Heart left ventricle (tissue), 16 donors: Measurements from ENCODE around the gene NT5C2. TPM values are rescaled to one million over a fixed set of nuclear protein-coding genes. Genes with fewer than 3 reads are reported as not detected.
"Not testable (repeated sequence)": the region's sequence is repeated elsewhere in the genome, so short reads cannot be mapped to it uniquely, and the experiment has no call there.

Experiments
- ATAC-seq, 4 donors: fragments of 200-7000 bp; cut with Tn5 transposase; one replicate each; pipeline ENCODE4 v1.9.1; 2020 to 2022; ENCODE audit warnings: moderate library complexity in 4 of 4, mild to moderate bottlenecking in 3 of 4, moderate number of reproducible peaks in 1 of 4
- DNase-seq, 5 donors: peaks; one replicate each; pipeline ENCODE4 v3.0.0-alpha.2; 2020
- H3K27ac ChIP-seq, 12 donors: fragments of 200-600 bp; sonication (generic) in 4 of 12; one replicate each; pipeline versions ENCODE4 v1.5.0 to v1.8.0; 2016 to 2022; ENCODE audit warnings: mild to moderate bottlenecking in 2 of 12
- H3K27me3 ChIP-seq, 9 donors: fragments of 200-600 bp; sonication (generic) in 2 of 9; one replicate each; pipeline versions ENCODE4 v1.5.1 to v1.8.0; 2016 to 2022; ENCODE audit warnings: mild to moderate bottlenecking in 3 of 9
- H3K36me3 ChIP-seq, 9 donors: fragments of 200-600 bp; sonication (generic) in 2 of 9; one replicate each; pipeline versions ENCODE4 v1.5.0 to v1.8.0; 2018 to 2022; ENCODE audit warnings: mild to moderate bottlenecking in 2 of 9
- H3K4me1 ChIP-seq, 12 donors: fragments of 200-600 bp; sonication (generic) in 4 of 12; one replicate each; pipeline versions ENCODE4 v1.5.0 to v1.8.0; 2016 to 2022; ENCODE audit warnings: mild to moderate bottlenecking in 3 of 12
- H3K4me3 ChIP-seq, 12 donors: fragments of 200-600 bp; sonication (generic) in 4 of 12; one replicate each; pipeline versions ENCODE4 v1.5.0 to v1.8.0; 2017 to 2022; ENCODE audit warnings: mild to moderate bottlenecking in 9 of 12, moderate library complexity in 4 of 12
- H3K9me3 ChIP-seq, 12 donors: fragments of 200-600 bp; sonication (generic) in 4 of 12; one replicate each; pipeline versions ENCODE4 v1.5.0 to v1.8.0; 2016 to 2022; ENCODE audit warnings: mild to moderate bottlenecking in 1 of 12
- POLR2A ChIP-seq, 2 donors: fragments of 450-650 bp; IDR thresholded peaks; one replicate each; pipeline ENCODE4 v1.6.1; 2017; ENCODE audit warnings: antibody characterized with exemption in 2 of 2, mild to moderate bottlenecking in 2 of 2, moderate library complexity in 2 of 2
- WGBS, 4 donors: extraction: QIAGEN DNeasy Blood & Tissue Kit in 2 of 4; methylation state at CpG; one replicate each; pipeline versions ENCODE4 v1.1.5 to v1.1.7; 2013 to 2018; 5-methylcytosine and 5-hydroxymethylcytosine counted together
- intact Hi-C, 10 donors: fragments of 100-400 bp; cut with DNase I; formaldehyde crosslinking; loops; one replicate each; pipeline versions ENCODE4 v1.11.1 to v1.14.2; 2022
- polyA plus RNA-seq, 2 donors: library from polyadenylated mRNA; stranded (reverse); fragments of 200-250 nt; gene quantifications; one replicate each; pipeline ENCODE4 v1.2.3, GENCODE V29; 2013
- total RNA-seq, 9 donors: library from RNA; depleted of rRNA in 2 of 9; stranded (reverse); fragments of >200 nt in 2 of 9; fragmentation: NEBNext Ultra II Directional in 3 of 9; extraction: Animal tissue kit (Norgen Biotek cat#: 25700) in 3 of 9; gene quantifications; one replicate each; pipeline versions ENCODE4 v1.1.0 to v1.2.4, GENCODE V29; 2016 to 2023
- TF ChIP-seq, protein P1 (sequence below), 12 donors: fragments of 200-600 bp; sonication (generic) in 4 of 12; IDR thresholded peaks; one replicate each; pipeline versions ENCODE4 v1.5.0 to v1.8.0; 2018 to 2022; ENCODE audit warnings: antibody characterized with exemption in 12 of 12, mild to moderate bottlenecking in 5 of 12
- donor health status: ischemic (EF 13 %, LVEDD 7.1; RV severe dilation, severe dysfunction).
- donor health status: healthy with polysubstance abuse.
- donor health status: DM: no; HTN: yes; CAD: no.
- donor health status: DM: no; HTN: no; CAD: no.
- donor health status: ischemic (EF 25% LVEDD 6.9; RV normal size, moderate dysfunction).
- donor health status: ischemic (EF 25% LVEDD 5.7; RV mildly dilated, moderate dysfunction).
- donor health status: healthy.
- donor health status: DM: yes; HTN: yes; CAD: no.
- donor health status: ischemic (EF 35%, LVEDD 5.7; RV mildly dilated, moderate dysfunction).
- donor health status: nonischemic (EF 11% LVEDD 7.7; RV severe dilation, severe dysfunction).
- donor health status: DM: yes; HTN: yes; CAD: no.
- donor health status: PGD.
- donor health status: ischemic (EF 29% LVEDD 5.4; RV normal size, mild dysfunction).
- donor health status: nonischemic (EF 23%, LVEDD 6.1; RV moderate dilation, normal function).

The NT5C2 gene
- total and polyA plus RNA-seq, 11 donors, result 26.2 to 70.6 (median 43.6) TPM

DNA sequence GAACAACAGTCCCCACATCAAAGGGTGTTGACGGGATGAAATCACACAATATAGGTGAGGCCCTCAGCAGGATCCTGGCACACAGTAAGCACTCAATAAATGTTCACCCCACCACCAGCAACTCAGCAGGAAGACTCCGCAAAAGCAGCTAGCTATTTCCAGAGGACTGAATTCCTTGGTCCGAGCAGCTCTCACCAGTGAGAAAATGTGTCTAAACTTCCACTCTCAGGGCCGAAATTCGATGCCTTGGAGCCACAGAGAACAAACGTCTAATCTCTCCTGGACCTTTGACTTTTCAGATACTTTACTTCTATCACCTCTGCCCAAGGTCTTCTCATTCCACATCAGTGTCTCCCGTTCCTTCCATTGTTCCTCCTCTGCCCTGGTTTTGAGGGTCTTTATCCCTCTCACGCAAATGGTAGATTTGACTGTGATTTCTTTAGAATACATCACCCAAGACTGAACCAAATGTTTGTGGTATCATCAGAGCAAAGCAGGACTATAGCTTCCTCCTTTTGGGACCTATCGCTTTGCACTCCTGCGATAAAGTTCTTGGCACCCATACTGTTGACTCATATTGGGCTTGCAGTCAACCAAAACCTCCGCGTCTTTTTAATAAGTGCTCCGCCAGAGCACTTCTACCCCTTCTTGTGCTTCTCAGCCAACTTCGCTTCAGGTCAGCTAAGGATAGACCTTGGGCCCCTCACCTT, 903 bp upstream of the NT5C2 start:
- Histone ChIP-seq H3K4me1 (peaks cover 4 to 78% (median 45%) of the 10 kb centered on the region in 12 donors), H3K9me3 (no peaks in the 10 kb centered on the region), H3K27ac (peak overlapping the region in 11 of 12 donors; percentile 6 to 100 (median 98)), H3K36me3 (no peaks in the 10 kb centered on the region), H3K27me3 (no peaks in the 10 kb centered on the region), H3K4me3 (peak overlapping the region in 8 of 12 donors; percentile 72 to 94 (median 84))
- no peak for DNase-seq
- TF ChIP-seq POLR2A (IDR thresholded peaks at IDR 0.05), result no peak
- TF ChIP-seq, protein P1, sequence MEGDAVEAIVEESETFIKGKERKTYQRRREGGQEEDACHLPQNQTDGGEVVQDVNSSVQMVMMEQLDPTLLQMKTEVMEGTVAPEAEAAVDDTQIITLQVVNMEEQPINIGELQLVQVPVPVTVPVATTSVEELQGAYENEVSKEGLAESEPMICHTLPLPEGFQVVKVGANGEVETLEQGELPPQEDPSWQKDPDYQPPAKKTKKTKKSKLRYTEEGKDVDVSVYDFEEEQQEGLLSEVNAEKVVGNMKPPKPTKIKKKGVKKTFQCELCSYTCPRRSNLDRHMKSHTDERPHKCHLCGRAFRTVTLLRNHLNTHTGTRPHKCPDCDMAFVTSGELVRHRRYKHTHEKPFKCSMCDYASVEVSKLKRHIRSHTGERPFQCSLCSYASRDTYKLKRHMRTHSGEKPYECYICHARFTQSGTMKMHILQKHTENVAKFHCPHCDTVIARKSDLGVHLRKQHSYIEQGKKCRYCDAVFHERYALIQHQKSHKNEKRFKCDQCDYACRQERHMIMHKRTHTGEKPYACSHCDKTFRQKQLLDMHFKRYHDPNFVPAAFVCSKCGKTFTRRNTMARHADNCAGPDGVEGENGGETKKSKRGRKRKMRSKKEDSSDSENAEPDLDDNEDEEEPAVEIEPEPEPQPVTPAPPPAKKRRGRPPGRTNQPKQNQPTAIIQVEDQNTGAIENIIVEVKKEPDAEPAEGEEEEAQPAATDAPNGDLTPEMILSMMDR (IDR thresholded peaks at IDR 0.05), result no peak
- WGBS, 4 donors, result 57 to 68% (median 62%) methylated on average over 13 to 14 of the region's 14 CpGs
- intact Hi-C loops, result loop anchor here in 9 of 10 donors (2.0 to 10.0 kb wide), 12 partner anchors 33 to 275 kb away; partner anchors contain the start of gene CNNM2 (in 1 of the 9)
- peak; percentile 3 to 35 (median 16) for ATAC-seq

DNA sequence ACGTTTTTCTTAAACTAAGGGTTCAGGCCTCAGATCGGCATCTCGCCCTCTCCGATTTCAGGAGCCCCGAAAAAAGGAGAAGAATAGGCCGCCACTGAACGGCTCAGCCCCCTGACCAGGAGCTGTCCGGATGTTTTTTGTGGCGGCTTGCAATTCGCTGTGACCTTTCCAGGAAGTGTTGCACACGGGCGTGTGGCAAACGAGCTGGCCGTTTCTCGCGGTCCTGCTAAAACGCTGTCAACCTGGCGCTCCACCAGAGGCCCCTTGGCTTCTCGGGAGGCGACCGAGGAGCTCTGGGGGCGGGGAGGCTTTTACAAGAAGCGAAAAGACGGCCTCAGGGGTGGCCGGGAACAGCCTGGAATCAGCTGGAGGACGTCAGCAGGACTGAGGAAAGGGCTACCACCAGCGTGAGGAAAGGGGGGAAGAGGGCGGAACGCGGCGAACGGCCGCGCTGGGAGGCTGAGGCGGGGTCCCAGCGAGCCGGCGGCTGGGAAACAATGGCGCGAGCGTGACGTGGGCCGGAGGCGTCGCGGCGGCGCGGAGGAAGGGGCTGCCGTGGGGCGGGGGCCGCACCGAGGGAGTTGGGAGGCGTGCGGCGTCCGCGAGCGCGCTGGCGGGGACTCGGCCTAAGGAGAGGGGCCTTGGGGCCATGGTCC, 493 bp downstream of the NT5C2 start:
- intact Hi-C loops, result loop anchor here in 9 of 10 donors (2.0 to 10.0 kb wide), 12 partner anchors 34 to 274 kb away; partner anchors contain the start of gene CNNM2 (in 1 of the 9)
- WGBS, 4 donors, result 0 to 1% (median 0%) methylated on average over 27 to 62 of the region's 62 CpGs
- TF ChIP-seq, protein P1 (IDR thresholded peaks at IDR 0.05), result no peak
- no peak for TF ChIP-seq POLR2A (IDR thresholded peaks at IDR 0.05)
- Histone ChIP-seq H3K4me1 (peaks cover 4 to 71% (median 53%) of the 10 kb centered on the region in 12 donors), H3K9me3 (no peaks in the 10 kb centered on the region), H3K27me3 (no peaks in the 10 kb centered on the region), H3K4me3 (peak overlapping the region; percentile 65 to 94 (median 86)), H3K27ac (peak overlapping the region; percentile 92 to 100 (median 98)), H3K36me3 (peaks cover 0 to 4% (median 0%) of the 10 kb centered on the region in 9 donors)
- DNase-seq (peak; percentile 83 to 90 (median 88)), ATAC-seq (peak; percentile 60 to 77 (median 76))

DNA sequence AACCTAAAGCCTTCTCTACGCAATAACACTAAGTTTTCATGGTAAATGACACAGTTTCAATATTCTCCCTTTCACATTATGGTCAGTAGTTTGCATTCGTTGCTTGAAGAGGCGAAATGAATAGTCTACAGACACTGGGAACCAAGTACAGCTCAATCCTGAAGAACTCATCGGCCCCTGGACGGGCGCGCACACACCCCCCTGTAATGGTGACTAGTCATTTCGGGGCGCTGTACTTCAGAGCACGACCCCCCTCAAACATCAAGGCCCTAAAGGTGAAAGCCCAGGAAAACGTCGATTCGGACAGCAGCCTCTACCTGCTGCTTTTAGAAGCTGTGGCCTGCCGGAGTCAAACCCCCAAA, 1.0 kb downstream of the NT5C2 start:
- no peak for DNase-seq
- intact Hi-C loops, result loop anchor here in 9 of 10 donors (2.0 to 10.0 kb wide), 12 partner anchors 35 to 273 kb away; partner anchors contain the start of gene CNNM2 (in 1 of the 9)
- H3K4me3 ChIP-seq, result peak overlapping the region; percentile 65 to 94 (median 86)
- peak overlapping the region; percentile 92 to 100 (median 98) for H3K27ac ChIP-seq
- H3K36me3 ChIP-seq, result peaks cover 0 to 5% (median 0%) of the 10 kb centered on the region in 9 donors
- 0 to 2% (median 1%) methylated on average over 13 to 14 of the region's 14 CpGs for WGBS, 4 donors
- H3K4me1 ChIP-seq, result peaks cover 4 to 69% (median 49%) of the 10 kb centered on the region in 12 donors
- H3K9me3 ChIP-seq, result no peaks in the 10 kb centered on the region
- no peaks in the 10 kb centered on the region for H3K27me3 ChIP-seq
- TF ChIP-seq, protein P1 (IDR thresholded peaks at IDR 0.05), result no peak
- no peak for TF ChIP-seq POLR2A (IDR thresholded peaks at IDR 0.05)
- ATAC-seq, result peak in 1 of 4 donors; percentile 34

DNA sequence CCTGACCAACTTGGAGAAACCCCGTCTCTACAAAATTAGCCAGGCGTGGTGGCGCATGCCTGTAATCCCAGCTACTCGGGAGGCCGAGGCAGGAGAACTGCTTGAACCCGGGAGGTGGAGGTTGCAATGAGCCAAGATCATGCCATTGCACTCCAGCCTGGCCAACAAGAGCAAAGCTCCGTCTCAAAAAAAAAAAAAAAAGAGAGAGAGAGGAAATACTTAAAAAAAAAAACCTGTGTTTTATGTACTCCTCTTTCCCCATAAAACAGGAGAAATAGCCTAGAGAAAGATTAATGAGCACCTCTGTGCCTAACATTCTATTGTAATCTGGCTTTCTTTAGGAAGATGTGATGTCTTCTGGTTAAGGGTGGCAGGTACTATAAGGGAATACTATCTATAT, 1.9 kb downstream of the NT5C2 start:
- Histone ChIP-seq H3K4me3 (peak overlapping the region in 9 of 12 donors; percentile 72 to 94 (median 86)), H3K36me3 (peaks cover 0 to 12% (median 0%) of the 10 kb centered on the region in 9 donors), H3K4me1 (peaks cover 4 to 71% (median 50%) of the 10 kb centered on the region in 12 donors), H3K27ac (peak overlapping the region in 7 of 12 donors; percentile 16 to 100 (median 93))
- intact Hi-C loops, result loop anchor here (2.0 to 10.0 kb wide), 10 partner anchors 36 to 89 kb away; no protein-coding TSS in a partner anchor
- 71 to 78% (median 72%) methylated on average over 7 of the region's 7 CpGs for WGBS, 4 donors
- not testable (repeated sequence) for ATAC-seq, DNase-seq, H3K27me3 ChIP-seq, H3K9me3 ChIP-seq
